HG03064 (cell line): ENCODE measurements around the gene GARNL3.
A peak's percentile ranks its signal among the peaks of the same experiment; 100 is the strongest.

ENCODE experiments used
- ATAC-seq: cut with Tn5 transposase; IDR thresholded peaks from one replicate; pipeline ENCODE4 v1.9.1; 2021; ENCODE audit warnings: low read depth; ENCODE audit not compliant: unreplicated experiment

GARNL3 gene

GRCh38 chr9:127423934-127424675 lies 159.5 kb downstream of the GARNL3 start, which contains the start of gene ZNF79:
Gene ZNF79 (plus strand): TSS chr9:127424382. CDS start chr9:127424788, 406 bp downstream.
- peak; percentile 84 for ATAC-seq

GRCh38 chr9:127424676-127424999 lies 160.1 kb downstream of the GARNL3 start:
- ATAC-seq, result no peak

DNA sequence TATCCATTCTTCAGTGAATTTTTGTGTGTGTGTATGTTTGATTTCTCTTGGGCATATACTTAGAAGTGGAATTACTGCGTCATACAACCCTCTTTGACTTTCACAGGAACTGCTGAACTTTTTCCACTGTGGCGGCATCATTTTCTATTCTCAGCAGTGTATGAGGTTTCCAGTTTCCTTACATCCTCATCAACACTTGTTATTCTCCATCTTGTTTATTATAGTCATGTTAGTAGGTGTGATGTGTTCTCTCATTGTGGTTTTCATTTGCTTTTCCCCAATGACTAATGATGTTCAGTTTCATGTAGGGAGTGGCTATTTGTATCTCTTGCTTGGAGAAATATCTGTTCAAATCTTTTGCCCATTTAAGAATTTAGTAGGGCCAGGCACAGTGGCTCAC lies 162.2 kb downstream of the GARNL3 start:
- ATAC-seq, result no peak

DNA sequence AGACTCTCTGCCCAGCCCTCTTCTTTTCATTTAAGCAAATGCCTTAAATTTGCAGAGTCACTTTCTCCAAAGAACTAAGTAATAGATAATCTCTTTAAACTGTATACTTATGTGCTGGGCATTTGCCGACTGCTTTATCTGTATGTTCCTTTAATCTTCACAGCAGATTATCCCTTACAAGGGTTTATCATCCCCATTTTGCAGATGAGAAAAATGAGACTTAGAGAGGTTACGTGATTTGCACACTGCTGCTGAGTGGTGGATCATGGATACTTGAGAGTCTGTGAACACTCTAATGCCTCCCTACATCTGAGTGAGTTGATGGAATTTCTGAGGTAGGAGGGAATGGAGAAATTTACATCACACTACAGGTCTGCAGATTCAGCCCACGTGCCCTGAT lies 163.8 kb downstream of the GARNL3 start:
- no peak for ATAC-seq

DNA sequence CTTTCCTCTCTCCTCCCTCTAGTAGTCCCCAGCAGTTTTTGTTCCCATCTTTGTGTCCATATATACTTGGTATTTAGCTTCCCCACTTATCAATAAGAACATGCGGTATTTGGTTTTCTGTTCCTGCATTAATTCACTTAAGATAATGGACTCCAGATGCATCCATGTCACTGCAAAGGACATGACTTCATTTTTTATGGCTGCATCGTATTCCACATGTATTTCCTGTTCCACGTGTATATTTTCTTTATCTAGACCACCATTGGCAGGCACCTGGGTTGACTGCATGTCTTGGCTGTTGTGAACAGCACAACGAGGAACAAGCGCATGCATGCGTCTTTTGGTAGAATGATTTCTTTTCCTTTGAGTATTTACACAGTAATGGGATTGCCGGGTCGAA lies 165.8 kb downstream of the GARNL3 start:
- no peak for ATAC-seq

- no peak for ATAC-seq
These were observed 173.1 kb downstream of the GARNL3 start for GRCh38 chr9:127437497-127438264.

DNA sequence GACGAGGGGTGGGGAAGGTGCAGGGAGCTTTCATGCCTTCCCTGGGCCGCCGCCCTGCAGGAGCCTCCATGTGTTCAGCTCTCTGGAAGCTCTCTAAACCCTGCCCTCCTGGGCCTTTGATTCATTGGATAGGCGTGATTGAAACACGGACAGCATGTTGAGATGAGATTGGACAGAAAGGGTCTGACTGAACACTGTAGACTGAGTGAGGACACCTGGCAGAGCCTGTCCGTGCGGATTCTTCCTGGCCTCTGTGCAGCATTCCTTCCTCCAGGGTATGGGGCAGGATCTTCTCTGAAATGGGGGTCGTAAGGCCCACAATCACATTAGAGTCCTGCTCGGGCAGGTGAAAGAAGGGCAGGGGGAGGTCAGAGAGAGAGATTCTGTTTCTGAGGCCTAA lies 173.8 kb downstream of the GARNL3 start:
- no peak for ATAC-seq
